IMR-90 (cell line): ENCODE data around the gene TTLL12.

Experiments
- BHLHE40 ChIP-seq: fragments of 150-350 bp; IDR thresholded peaks from 2 replicates; pipeline ENCODE4 v1.6.1; 2016; ENCODE audit warnings: mild to moderate bottlenecking, low read depth, low read length
- CEBPB ChIP-seq: IDR thresholded peaks from 2 replicates; pipeline ENCODE4 v1.6.1; 2012; ENCODE audit warnings: low read depth, low read length, improper control_type of control experiment
- CHD1 ChIP-seq: IDR thresholded peaks from 2 replicates; pipeline ENCODE4 v1.6.1; 2012; ENCODE audit warnings: low read depth, low read length, improper control_type of control experiment
- CTCF ChIP-seq: conservative IDR thresholded peaks from 2 replicates; pipeline ENCODE4 v1.5.1; 2012; ENCODE audit warnings: mild to moderate bottlenecking, low read depth, low read length, improper control_type of control experiment
- ELK1 ChIP-seq: fragments of 150-350 bp; IDR thresholded peaks from 2 replicates; pipeline ENCODE4 v1.6.1; 2016; ENCODE audit warnings: low read depth, mild to moderate bottlenecking, low read length, moderate library complexity, borderline replicate concordance
- FOS ChIP-seq: fragments of 150-350 bp; IDR thresholded peaks from 2 replicates; pipeline ENCODE4 v1.6.1; 2016; ENCODE audit warnings: low read depth, low read length
- MAFK ChIP-seq: IDR thresholded peaks from 2 replicates; pipeline ENCODE4 v1.6.1; 2012; ENCODE audit warnings: low read depth, low read length, improper control_type of control experiment
- POLR2A ChIP-seq: IDR thresholded peaks from 2 replicates; pipeline ENCODE4 v1.6.1; 2012; ENCODE audit warnings: mild to moderate bottlenecking, low read depth, low read length
- RCOR1 ChIP-seq: IDR thresholded peaks from 2 replicates; pipeline ENCODE4 v1.6.1; 2012; ENCODE audit warnings: mild to moderate bottlenecking, low read length, improper control_type of control experiment; ENCODE audit not compliant: insufficient replicate concordance
- RFX5 ChIP-seq: IDR thresholded peaks from 2 replicates; pipeline ENCODE4 v1.8.0; 2012; ENCODE audit warnings: low read depth, mild to moderate bottlenecking, low read length, moderate library complexity

GRCh38 chr22:43234264-43234988, 47.5 kb upstream of the TTLL12 start:
- no peak for TF ChIP-seq CTCF
- no peak for TF ChIP-seq FOS
- no peak for TF ChIP-seq ELK1
- TF ChIP-seq POLR2A: no peak
- TF ChIP-seq RCOR1: no peak
- TF ChIP-seq RFX5: no peak
- TF ChIP-seq CHD1: no peak
- TF ChIP-seq BHLHE40: no peak
- TF ChIP-seq CEBPB: no peak
- TF ChIP-seq MAFK: no peak
